H1 (cell line): ENCODE measurements around the gene LRRC28. TPM values are rescaled to one million over a fixed set of nuclear protein-coding genes. Genes with fewer than 3 reads are reported as not detected.

Source experiments
- BACH1 ChIP-seq: IDR thresholded peaks from 2 replicates; pipeline ENCODE4 v1.6.1; 2012; ENCODE audit warnings: low read length, improper control_type of control experiment
- EP300 ChIP-seq, 2 experiments: IDR thresholded peaks; 1 replicate in 1 of 2; 2 replicates in 1 of 2; pipeline ENCODE4 v1.6.1; 2011 to 2012; ENCODE audit warnings: low read depth in 2 of 2, low read length in 2 of 2, mild to moderate bottlenecking in 2 of 2, borderline replicate concordance in 1 of 2, inconsistent platforms in 1 of 2, moderate library complexity in 1 of 2
- GABPA ChIP-seq: IDR thresholded peaks from 2 replicates; pipeline ENCODE4 v1.6.1; 2011; ENCODE audit warnings: mild to moderate bottlenecking, low read length, moderate library complexity, borderline replicate concordance; ENCODE audit not compliant: insufficient read depth
- HDAC6 ChIP-seq: IDR thresholded peaks from one replicate; pipeline ENCODE4 v1.7.1; 2012; ENCODE audit warnings: low read depth, mild to moderate bottlenecking, inconsistent platforms, low read length, moderate library complexity
- POU5F1 ChIP-seq: IDR thresholded peaks from 2 replicates; pipeline ENCODE4 v1.6.1; 2011; ENCODE audit warnings: low read depth, mild to moderate bottlenecking, low read length, moderate library complexity
- SIN3A ChIP-seq, 2 experiments: IDR thresholded peaks in 1 of 2; conservative IDR thresholded peaks in 1 of 2; 2 replicates each; pipeline ENCODE4 v1.6.1; 2011 to 2012; ENCODE audit warnings: low read length in 2 of 2, improper control_type of control experiment in 1 of 2, low read depth in 1 of 2, mild to moderate bottlenecking in 1 of 2
- SUZ12 ChIP-seq: fragments of 200-600 bp; sonication (generic); IDR thresholded peaks from 2 replicates; pipeline ENCODE4 v1.6.1; 2012; ENCODE audit warnings: mild to moderate bottlenecking, inconsistent platforms, low read length, moderate library complexity, mixed read lengths
- polyA plus RNA-seq, 7 experiments: library from polyadenylated mRNA; depleted of rRNA in 3 of 7; stranded (reverse) in 5 of 7; unstranded in 2 of 7; fragments of >200 nt in 5 of 7; fragments of 200-250 nt in 2 of 7; gene quantifications; 1 replicate in 5 of 7; 2 replicates in 1 of 7; 4 replicates in 1 of 7; pipeline versions ENCODE4 v1.2.1 to v1.2.3, GENCODE V29; 2011 to 2013; ENCODE audit warnings: missing spikeins in 2 of 7, mixed read lengths in 2 of 7
- total RNA-seq: library from RNA; stranded (reverse); fragmentation: NEBNext Ultra II Directional; extraction: Animal tissue kit (Norgen Biotek cat#: 25700); gene quantifications from 2 replicates; pipeline ENCODE4 v1.2.1, GENCODE V29; 2021
- TF ChIP-seq, protein P1 (sequence below): IDR thresholded peaks from 2 replicates; pipeline ENCODE4 v1.6.1; 2012; ENCODE audit warnings: inconsistent platforms

The LRRC28 gene
- total and polyA plus RNA-seq, 2 of the 8 experiments (the other 6 are each of a cell fraction or from before 2014, with no cell fraction given): 20.2 to 23.3 TPM

- TF ChIP-seq POU5F1 (no peak), GABPA (no peak), HDAC6 (no peak), EP300 (IDR thresholded peaks at IDR 0.05; ENCODE audit: borderline replicate concordance in 1 of 2, low read depth in 2 of 2, low read length in 2 of 2) (no peak), BACH1 (no peak), SIN3A (conservative IDR thresholded peaks at IDR 0.05 in 1 of 2, IDR thresholded peaks at IDR 0.05 in 1 of 2; ENCODE audit: low read depth in 1 of 2, low read length in 2 of 2) (no peak), SUZ12 (no peak)
- TF ChIP-seq, protein P1, sequence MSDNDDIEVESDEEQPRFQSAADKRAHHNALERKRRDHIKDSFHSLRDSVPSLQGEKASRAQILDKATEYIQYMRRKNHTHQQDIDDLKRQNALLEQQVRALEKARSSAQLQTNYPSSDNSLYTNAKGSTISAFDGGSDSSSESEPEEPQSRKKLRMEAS: no peak
Measured at GRCh38 chr15:99252326-99252725, 1.0 kb downstream of the LRRC28 start (continued).
